Neural cell (in vitro differentiated cells): ENCODE measurements around the gene LHPP.

Experiments used
- EP300 ChIP-seq: fragments of 450-650 bp; conservative IDR thresholded peaks from 2 replicates; pipeline ENCODE4 v1.6.1; 2014; ENCODE audit warnings: antibody characterized with exemption, mild to moderate bottlenecking, moderate library complexity; ENCODE audit not compliant: poor library complexity, severe bottlenecking
- EZH2 ChIP-seq: fragments of 200-600, 300-800 bp; shearing (Covaris generic), sonication (generic); IDR thresholded peaks from 2 replicates; pipeline ENCODE4 v1.6.1; 2014; ENCODE audit warnings: antibody characterized with exemption, low read length, borderline replicate concordance, mild to moderate bottlenecking; ENCODE audit not compliant: insufficient read depth, poor library complexity, severe bottlenecking
- MXI1 ChIP-seq: fragments of 450-650 bp; conservative IDR thresholded peaks from 2 replicates; pipeline ENCODE4 v1.6.1; 2014; ENCODE audit warnings: antibody characterized with exemption, mild to moderate bottlenecking; ENCODE audit not compliant: poor library complexity, severe bottlenecking
- POLR2AphosphoS5 ChIP-seq: IDR thresholded peaks from 2 replicates; pipeline ENCODE4 v1.6.1; 2012
- TAF1 ChIP-seq: IDR thresholded peaks from 2 replicates; pipeline ENCODE4 v1.6.1; 2012; ENCODE audit warnings: low read depth
- TF ChIP-seq, protein P1 (sequence below): IDR thresholded peaks from 2 replicates; pipeline ENCODE4 v1.6.1; 2012; ENCODE audit warnings: borderline replicate concordance
- TF ChIP-seq, protein P2 (sequence below): fragments of 450-650 bp; IDR thresholded peaks from 2 replicates; pipeline ENCODE4 v1.5.1; 2014; ENCODE audit warnings: antibody characterized with exemption, mild to moderate bottlenecking, moderate library complexity; ENCODE audit not compliant: poor library complexity, severe bottlenecking

DNA sequence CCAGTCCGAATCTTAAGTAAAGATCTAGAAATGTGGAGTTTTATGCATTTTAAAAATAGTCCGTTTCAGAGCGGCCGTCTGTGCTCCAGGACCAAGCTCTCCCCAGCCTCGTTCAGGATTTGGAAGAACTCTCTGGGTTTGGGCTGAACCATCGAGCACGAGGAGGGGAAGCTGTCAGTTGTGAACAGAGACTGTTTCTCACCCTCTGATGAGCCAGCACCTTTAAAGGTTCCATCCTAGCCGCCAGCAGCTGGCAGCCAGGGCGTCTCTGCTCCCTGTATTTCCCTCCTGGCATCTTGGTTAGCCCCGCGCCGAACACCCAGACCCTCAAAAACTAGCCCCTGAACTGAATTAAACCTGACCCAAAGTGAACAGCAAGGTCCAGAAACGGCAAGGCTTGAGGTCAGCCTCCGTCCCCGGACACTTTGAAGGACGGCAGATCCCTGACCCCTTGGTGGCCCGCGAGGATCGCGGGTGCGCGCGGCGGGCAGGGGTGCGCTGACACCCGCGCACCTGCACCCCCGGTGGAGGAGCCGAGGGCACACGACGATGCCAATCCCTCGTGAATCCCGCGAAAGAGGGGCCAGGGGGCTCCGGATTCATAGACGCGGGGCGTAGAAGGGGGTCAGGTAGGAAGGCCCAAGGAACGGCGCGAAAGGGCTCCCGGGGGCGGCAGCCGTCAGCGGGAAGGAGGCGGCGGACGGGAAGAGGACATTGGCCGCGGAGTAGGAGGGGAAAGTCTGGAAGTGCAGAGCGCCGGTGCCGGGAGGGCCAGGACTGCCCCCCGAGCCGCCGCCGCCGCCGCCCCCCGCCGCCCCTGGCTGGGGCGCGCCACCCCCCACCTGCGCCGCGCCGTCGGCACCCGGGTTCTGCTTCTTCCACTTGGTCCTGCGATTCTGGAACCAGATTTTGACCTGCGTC is 14.5 kb upstream of the LHPP start:
- TF ChIP-seq MXI1: no peak
- TF ChIP-seq, protein P1, sequence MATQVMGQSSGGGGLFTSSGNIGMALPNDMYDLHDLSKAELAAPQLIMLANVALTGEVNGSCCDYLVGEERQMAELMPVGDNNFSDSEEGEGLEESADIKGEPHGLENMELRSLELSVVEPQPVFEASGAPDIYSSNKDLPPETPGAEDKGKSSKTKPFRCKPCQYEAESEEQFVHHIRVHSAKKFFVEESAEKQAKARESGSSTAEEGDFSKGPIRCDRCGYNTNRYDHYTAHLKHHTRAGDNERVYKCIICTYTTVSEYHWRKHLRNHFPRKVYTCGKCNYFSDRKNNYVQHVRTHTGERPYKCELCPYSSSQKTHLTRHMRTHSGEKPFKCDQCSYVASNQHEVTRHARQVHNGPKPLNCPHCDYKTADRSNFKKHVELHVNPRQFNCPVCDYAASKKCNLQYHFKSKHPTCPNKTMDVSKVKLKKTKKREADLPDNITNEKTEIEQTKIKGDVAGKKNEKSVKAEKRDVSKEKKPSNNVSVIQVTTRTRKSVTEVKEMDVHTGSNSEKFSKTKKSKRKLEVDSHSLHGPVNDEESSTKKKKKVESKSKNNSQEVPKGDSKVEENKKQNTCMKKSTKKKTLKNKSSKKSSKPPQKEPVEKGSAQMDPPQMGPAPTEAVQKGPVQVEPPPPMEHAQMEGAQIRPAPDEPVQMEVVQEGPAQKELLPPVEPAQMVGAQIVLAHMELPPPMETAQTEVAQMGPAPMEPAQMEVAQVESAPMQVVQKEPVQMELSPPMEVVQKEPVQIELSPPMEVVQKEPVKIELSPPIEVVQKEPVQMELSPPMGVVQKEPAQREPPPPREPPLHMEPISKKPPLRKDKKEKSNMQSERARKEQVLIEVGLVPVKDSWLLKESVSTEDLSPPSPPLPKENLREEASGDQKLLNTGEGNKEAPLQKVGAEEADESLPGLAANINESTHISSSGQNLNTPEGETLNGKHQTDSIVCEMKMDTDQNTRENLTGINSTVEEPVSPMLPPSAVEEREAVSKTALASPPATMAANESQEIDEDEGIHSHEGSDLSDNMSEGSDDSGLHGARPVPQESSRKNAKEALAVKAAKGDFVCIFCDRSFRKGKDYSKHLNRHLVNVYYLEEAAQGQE: no peak
- TF ChIP-seq POLR2AphosphoS5: no peak
- TF ChIP-seq, protein P2, sequence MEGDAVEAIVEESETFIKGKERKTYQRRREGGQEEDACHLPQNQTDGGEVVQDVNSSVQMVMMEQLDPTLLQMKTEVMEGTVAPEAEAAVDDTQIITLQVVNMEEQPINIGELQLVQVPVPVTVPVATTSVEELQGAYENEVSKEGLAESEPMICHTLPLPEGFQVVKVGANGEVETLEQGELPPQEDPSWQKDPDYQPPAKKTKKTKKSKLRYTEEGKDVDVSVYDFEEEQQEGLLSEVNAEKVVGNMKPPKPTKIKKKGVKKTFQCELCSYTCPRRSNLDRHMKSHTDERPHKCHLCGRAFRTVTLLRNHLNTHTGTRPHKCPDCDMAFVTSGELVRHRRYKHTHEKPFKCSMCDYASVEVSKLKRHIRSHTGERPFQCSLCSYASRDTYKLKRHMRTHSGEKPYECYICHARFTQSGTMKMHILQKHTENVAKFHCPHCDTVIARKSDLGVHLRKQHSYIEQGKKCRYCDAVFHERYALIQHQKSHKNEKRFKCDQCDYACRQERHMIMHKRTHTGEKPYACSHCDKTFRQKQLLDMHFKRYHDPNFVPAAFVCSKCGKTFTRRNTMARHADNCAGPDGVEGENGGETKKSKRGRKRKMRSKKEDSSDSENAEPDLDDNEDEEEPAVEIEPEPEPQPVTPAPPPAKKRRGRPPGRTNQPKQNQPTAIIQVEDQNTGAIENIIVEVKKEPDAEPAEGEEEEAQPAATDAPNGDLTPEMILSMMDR: no peak
- no peak for TF ChIP-seq EZH2
- TF ChIP-seq TAF1: no peak
- no peak for TF ChIP-seq EP300
